ENCODE measurements around the gene SMYD3. TPM values are rescaled to one million over a fixed set of nuclear protein-coding genes. Genes with fewer than 3 reads are reported as not detected.

The SMYD3 gene
- total RNA-seq, 2 donors from 2014 or later: 8.8 to 19.0 TPM

- TF ChIP-seq, protein P1, sequence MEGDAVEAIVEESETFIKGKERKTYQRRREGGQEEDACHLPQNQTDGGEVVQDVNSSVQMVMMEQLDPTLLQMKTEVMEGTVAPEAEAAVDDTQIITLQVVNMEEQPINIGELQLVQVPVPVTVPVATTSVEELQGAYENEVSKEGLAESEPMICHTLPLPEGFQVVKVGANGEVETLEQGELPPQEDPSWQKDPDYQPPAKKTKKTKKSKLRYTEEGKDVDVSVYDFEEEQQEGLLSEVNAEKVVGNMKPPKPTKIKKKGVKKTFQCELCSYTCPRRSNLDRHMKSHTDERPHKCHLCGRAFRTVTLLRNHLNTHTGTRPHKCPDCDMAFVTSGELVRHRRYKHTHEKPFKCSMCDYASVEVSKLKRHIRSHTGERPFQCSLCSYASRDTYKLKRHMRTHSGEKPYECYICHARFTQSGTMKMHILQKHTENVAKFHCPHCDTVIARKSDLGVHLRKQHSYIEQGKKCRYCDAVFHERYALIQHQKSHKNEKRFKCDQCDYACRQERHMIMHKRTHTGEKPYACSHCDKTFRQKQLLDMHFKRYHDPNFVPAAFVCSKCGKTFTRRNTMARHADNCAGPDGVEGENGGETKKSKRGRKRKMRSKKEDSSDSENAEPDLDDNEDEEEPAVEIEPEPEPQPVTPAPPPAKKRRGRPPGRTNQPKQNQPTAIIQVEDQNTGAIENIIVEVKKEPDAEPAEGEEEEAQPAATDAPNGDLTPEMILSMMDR (IDR thresholded peaks at IDR 0.05): no peak
- DNase-seq (ENCODE audit: low spot score) (no peak), ATAC-seq (ENCODE audit: insufficient number of reproducible peaks, low FRiP score, low read depth) (no peak)
- H3K27ac ChIP-seq: no peak overlapping the region
- H3K27me3 ChIP-seq (replicated peaks; ENCODE audit: insufficient read depth): no peaks in the 10 kb centered on the region
- H3K9me3 ChIP-seq: no peaks in the 10 kb centered on the region
- H3K4me3 ChIP-seq: no peak overlapping the region
- no peaks in the 10 kb centered on the region for H3K4me1 ChIP-seq (ENCODE audit: control insufficient read depth in 1 of 2, low read depth in 2 of 2)
- H3K36me3 ChIP-seq: no peaks in the 10 kb centered on the region
Measured at GRCh38 chr1:246068217-246068512, 438.9 kb downstream of the SMYD3 start.

- ATAC-seq (ENCODE audit: insufficient number of reproducible peaks, low FRiP score, low read depth): no peak
- Histone ChIP-seq H3K27me3 (replicated peaks; ENCODE audit: insufficient read depth) (no peaks in the 10 kb centered on the region), H3K36me3 (no peaks in the 10 kb centered on the region), H3K4me1 (ENCODE audit: control insufficient read depth in 1 of 2, low read depth in 2 of 2) (no peaks in the 10 kb centered on the region), H3K9me3 (no peaks in the 10 kb centered on the region), H3K4me3 (peak overlapping the region; percentile 32), H3K27ac (no peak overlapping the region)
- DNase-seq (ENCODE audit: low spot score): no peak
- TF ChIP-seq, protein P1 (IDR thresholded peaks at IDR 0.05): no peak
Measured at GRCh38 chr1:246067432-246068216, 439.5 kb downstream of the SMYD3 start.

GRCh38 chr1:246066573-246066972 is 440.5 kb downstream of the SMYD3 start:
- Histone ChIP-seq H3K4me1 (ENCODE audit: control insufficient read depth in 1 of 2, low read depth in 2 of 2) (no peaks in the 10 kb centered on the region), H3K27me3 (replicated peaks; ENCODE audit: insufficient read depth) (no peaks in the 10 kb centered on the region), H3K9me3 (no peaks in the 10 kb centered on the region), H3K4me3 (no peak overlapping the region), H3K27ac (no peak overlapping the region), H3K36me3 (no peaks in the 10 kb centered on the region)
- TF ChIP-seq, protein P1 (IDR thresholded peaks at IDR 0.05): no peak
- no peak for ATAC-seq (ENCODE audit: insufficient number of reproducible peaks, low FRiP score, low read depth)
- no peak for DNase-seq (ENCODE audit: low spot score)

GRCh38 chr1:246065592-246065991 is 441.5 kb downstream of the SMYD3 start:
- DNase-seq (ENCODE audit: low spot score): no peak
- Histone ChIP-seq H3K36me3 (no peaks in the 10 kb centered on the region), H3K27me3 (replicated peaks; ENCODE audit: insufficient read depth) (no peaks in the 10 kb centered on the region), H3K4me3 (no peak overlapping the region), H3K27ac (no peak overlapping the region), H3K4me1 (ENCODE audit: control insufficient read depth in 1 of 2, low read depth in 2 of 2) (no peaks in the 10 kb centered on the region), H3K9me3 (no peaks in the 10 kb centered on the region)
- no peak for ATAC-seq (ENCODE audit: insufficient number of reproducible peaks, low FRiP score, low read depth)
- TF ChIP-seq, protein P1 (IDR thresholded peaks at IDR 0.05): no peak

- Histone ChIP-seq H3K4me1 (ENCODE audit: control insufficient read depth in 1 of 2, low read depth in 2 of 2) (no peaks in the 10 kb centered on the region), H3K4me3 (no peak overlapping the region), H3K36me3 (no peaks in the 10 kb centered on the region), H3K27me3 (replicated peaks; ENCODE audit: insufficient read depth) (no peaks in the 10 kb centered on the region), H3K27ac (no peak overlapping the region), H3K9me3 (no peaks in the 10 kb centered on the region)
- no peak for ATAC-seq (ENCODE audit: insufficient number of reproducible peaks, low FRiP score, low read depth)
- TF ChIP-seq, protein P1 (IDR thresholded peaks at IDR 0.05): no peak
- no peak for DNase-seq (ENCODE audit: low spot score)
Measured at GRCh38 chr1:246064891-246065290, 442.2 kb downstream of the SMYD3 start.
